H54 (cell line): Measurements from ENCODE around the gene NMS.

Experiments used
- DNase-seq: peaks from one replicate; pipeline ENCODE4 v3.0.0; 2011; ENCODE audit warnings: low spot score, mixed read lengths; ENCODE audit not compliant: insufficient read length
- FAIRE-seq: peaks from 3 replicates; lab custom pipeline; 2011; peaks lifted over from hg19 to GRCh38; lab: Jason Lieb, UNC
- POLR2A ChIP-seq: IDR thresholded peaks from 2 replicates; pipeline ENCODE4 v1.6.1; 2011; ENCODE audit warnings: low read depth, mild to moderate bottlenecking, low read length

Gene NMS

GRCh38 chr2:100518801-100519200 lies 48.5 kb downstream of the NMS start:
- DNase-seq (peak; percentile 53), FAIRE-seq (peak; percentile 43)
- TF ChIP-seq POLR2A: no peak

- DNase-seq (no peak), FAIRE-seq (peak; percentile 43)
- TF ChIP-seq POLR2A: no peak
Observed at GRCh38 chr2:100520224-100520623, 49.9 kb downstream of the NMS start.

GRCh38 chr2:100522430-100522829 lies 52.1 kb downstream of the NMS start:
- DNase-seq (no peak), FAIRE-seq (no peak)
- no peak for TF ChIP-seq POLR2A

GRCh38 chr2:100524331-100524730 lies 54.0 kb downstream of the NMS start:
- DNase-seq: no peak
- TF ChIP-seq POLR2A: no peak
- FAIRE-seq: no peak

GRCh38 chr2:100526868-100527267 lies 56.6 kb downstream of the NMS start:
- FAIRE-seq (no peak), DNase-seq (no peak)
- no peak for TF ChIP-seq POLR2A

- no peak for TF ChIP-seq POLR2A
- DNase-seq (no peak), FAIRE-seq (no peak)
Observed at GRCh38 chr2:100527440-100528015, 57.2 kb downstream of the NMS start.

- DNase-seq: no peak
Observed at GRCh38 chr2:100529176-100529575, 58.9 kb downstream of the NMS start.

GRCh38 chr2:100529900-100530299 lies 59.6 kb downstream of the NMS start:
- FAIRE-seq: no peak
- no peak for DNase-seq
- TF ChIP-seq POLR2A: no peak

More at GRCh38 chr2:100529176-100529575, 58.9 kb downstream of the NMS start:
- no peak for FAIRE-seq
- no peak for TF ChIP-seq POLR2A
